K562 (cell line): ENCODE measurements around the gene PUM2. TPM values are rescaled to one million over a fixed set of nuclear protein-coding genes. Genes with fewer than 3 reads are reported as not detected.
A peak's percentile ranks its signal among the peaks of the same experiment; 100 is the strongest.

Experiments
- CC2D1A ChIP-seq: fragments of 450-650 bp; IDR thresholded peaks from 2 replicates; pipeline ENCODE4 v1.6.1; 2017; ENCODE audit warnings: mild to moderate bottlenecking
- CTBP1 ChIP-seq: fragments of 450-650 bp; IDR thresholded peaks from 2 replicates; pipeline ENCODE4 v1.6.1; 2016; ENCODE audit warnings: borderline replicate concordance
- DPF2 ChIP-seq: fragments of 450-650 bp; IDR thresholded peaks from 2 replicates; pipeline ENCODE4 v1.6.1; 2016
- FOXA3 ChIP-seq, 2 experiments: fragments of 450-650 bp in 1 of 2; sonication (generic) in 1 of 2; formaldehyde crosslinking; IDR thresholded peaks in 1 of 2; conservative IDR thresholded peaks in 1 of 2; 2 replicates each; pipeline versions ENCODE4 v1.4.0 to v1.8.0; 2020 to 2022; ENCODE audit warnings: mild to moderate bottlenecking in 2 of 2, missing genetic modification reagents in 1 of 2
- KDM4B ChIP-seq, 2 experiments: fragments of 450-650 bp in 1 of 2; sonication (generic) in 1 of 2; IDR thresholded peaks; 2 replicates each; pipeline ENCODE4 v1.6.1; 2016 to 2017; ENCODE audit warnings: borderline replicate concordance in 2 of 2, antibody characterized with exemption in 1 of 2, low read depth in 1 of 2, mild to moderate bottlenecking in 1 of 2
- MYBL2 ChIP-seq, 2 experiments: fragments of 450-650 bp in 1 of 2; sonication (generic) in 1 of 2; formaldehyde crosslinking in 1 of 2; IDR thresholded peaks; 2 replicates each; pipeline versions ENCODE4 v1.6.1 to v1.8.1; 2017 to 2022; ENCODE audit warnings: borderline replicate concordance in 1 of 2, inconsistent platforms in 1 of 2, low read depth in 1 of 2, mild to moderate bottlenecking in 1 of 2, missing genetic modification reagents in 1 of 2, moderate library complexity in 1 of 2
- PCBP2 ChIP-seq: fragments of 200-400 bp; formaldehyde crosslinking; IDR thresholded peaks from 2 replicates; pipeline ENCODE4 v1.6.1; 2018; ENCODE audit warnings: low read length, low read depth, mild to moderate bottlenecking, moderate library complexity; ENCODE audit not compliant: poor library complexity, severe bottlenecking
- PHTF2 ChIP-seq: fragments of 250-450 bp; sonication (Bioruptor Pico); IDR thresholded peaks from 2 replicates; pipeline ENCODE4 v1.5.0; 2021; ENCODE audit warnings: mild to moderate bottlenecking
- POLR2AphosphoS5 ChIP-seq: IDR thresholded peaks from 2 replicates; pipeline ENCODE4 v1.6.1; 2011; ENCODE audit warnings: mild to moderate bottlenecking, low read depth, low read length, moderate library complexity; ENCODE audit not compliant: control insufficient read depth, insufficient read depth
- POLR2G ChIP-seq: fragments of 200-400 bp; formaldehyde crosslinking; IDR thresholded peaks from 2 replicates; pipeline ENCODE4 v1.6.1; 2017; ENCODE audit warnings: low read depth, mild to moderate bottlenecking, antibody characterized with exemption, low read length, moderate library complexity
- SMAD1 ChIP-seq: fragments of 150-350 bp; IDR thresholded peaks from 2 replicates; pipeline ENCODE4 v1.6.1; 2014; ENCODE audit warnings: low read length, low read depth; ENCODE audit not compliant: partially characterized antibody
- SMARCE1 ChIP-seq: fragments of 450-650 bp; IDR thresholded peaks from 2 replicates; pipeline ENCODE4 v1.7.1; 2016; ENCODE audit warnings: mild to moderate bottlenecking
- SMC3 ChIP-seq: conservative IDR thresholded peaks from 2 replicates; pipeline ENCODE4 v1.6.1; 2011; ENCODE audit warnings: low read depth, low read length, improper control_type of control experiment; ENCODE audit not compliant: insufficient read depth
- TSC22D4 ChIP-seq: fragments of 450-650 bp; IDR thresholded peaks from 2 replicates; pipeline ENCODE4 v1.6.1; 2016; ENCODE audit warnings: missing genetic modification characterization, missing biosample characterization, control low read depth
- ZC3H4 ChIP-seq: sonication (generic); formaldehyde crosslinking; IDR thresholded peaks from 2 replicates; pipeline ENCODE4 v1.9.0; 2021; ENCODE audit warnings: missing genetic modification reagents, borderline replicate concordance
- ZNF274 ChIP-seq: IDR thresholded peaks from 2 replicates; pipeline ENCODE4 v1.6.1; 2011; ENCODE audit warnings: low read depth, mild to moderate bottlenecking, low read length, moderate library complexity, borderline replicate concordance
- ZNF280A ChIP-seq: fragments of 450-650 bp; IDR thresholded peaks from 2 replicates; pipeline ENCODE4 v1.6.1; 2018; ENCODE audit warnings: mild to moderate bottlenecking, low read depth; ENCODE audit not compliant: partially characterized antibody
- ZNF778 ChIP-seq: fragments of 450-650 bp; formaldehyde crosslinking; IDR thresholded peaks from 2 replicates; pipeline ENCODE4 v1.4.0; 2020; ENCODE audit warnings: mild to moderate bottlenecking, moderate library complexity
- polyA plus RNA-seq, 8 experiments: library from polyadenylated mRNA; depleted of rRNA in 4 of 8; stranded (reverse) in 5 of 8; unstranded in 3 of 8; fragments of >200 nt; fragmentation: Nextera tagmentation in 2 of 8; fragmentation: Illumina TruSeq in 1 of 8; extraction: Ambion mirVana in 2 of 8; extraction: Trizol in 1 of 8; gene quantifications; 2 replicates each; pipeline versions ENCODE4 v1.2.1 to v1.2.3, GENCODE V29; 2011 to 2014; ENCODE audit warnings: inconsistent platforms in 1 of 8, missing spikeins in 1 of 8
- total RNA-seq, 7 experiments: library from RNA; depleted of rRNA in 6 of 7; stranded (reverse); fragments of >200 nt in 6 of 7; fragmentation: Illumina TruSeq in 2 of 7; extraction: Trizol in 2 of 7; gene quantifications; 2 replicates each; pipeline versions ENCODE4 v1.2.1 to v1.2.3, GENCODE V29; 2011 to 2021; ENCODE audit warnings: low replicate concordance in 1 of 7
- TF ChIP-seq, protein P1 (sequence below): fragments of 200-800 bp; sonication (Bioruptor generic); IDR thresholded peaks from 2 replicates; pipeline ENCODE4 v1.6.1; 2016; ENCODE audit warnings: missing genetic modification characterization, missing compliant biosample characterization
- TF ChIP-seq, protein P2 (sequence below): sonication (generic); formaldehyde crosslinking; IDR thresholded peaks from 2 replicates; pipeline ENCODE4 v1.8.0; 2022; ENCODE audit warnings: mild to moderate bottlenecking, missing genetic modification reagents

PUM2 gene
- total and polyA plus RNA-seq, 9 of the 15 experiments (the other 6 are each of a cell fraction or from before 2014, with no cell fraction given) = 13.4 to 61.9 (median 28.3) TPM

DNA sequence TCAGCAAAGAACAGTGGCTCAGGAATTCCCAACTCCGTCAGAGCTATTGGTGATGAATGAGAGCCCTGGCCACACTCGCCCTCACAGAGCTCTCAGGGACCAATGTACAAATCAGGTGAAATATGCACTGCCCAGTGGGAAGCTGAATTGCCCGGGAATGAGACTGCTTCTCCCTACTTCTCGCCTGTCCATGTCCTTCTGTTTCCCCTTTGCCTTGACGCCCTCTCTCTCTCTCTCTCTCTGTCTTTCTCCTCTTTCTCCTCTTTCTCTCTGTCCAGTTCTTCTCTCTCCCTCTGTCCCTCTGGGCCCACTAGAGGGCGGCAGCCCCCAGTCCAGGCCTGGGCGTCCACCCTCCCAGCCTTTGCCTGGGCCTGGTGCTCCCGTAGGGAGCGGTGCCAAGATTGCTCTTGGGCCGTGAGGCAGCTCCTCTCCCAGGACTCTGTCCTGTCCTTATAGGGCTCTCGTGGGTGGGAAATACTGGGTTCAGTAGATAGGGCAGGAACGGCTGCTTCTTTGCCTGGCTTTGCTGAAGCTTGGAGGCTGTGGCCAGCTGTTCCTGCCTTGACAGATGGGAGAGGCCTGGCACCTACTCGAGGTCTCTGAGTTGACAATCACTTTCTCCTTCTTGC lies 28.4 kb upstream of the PUM2 start (continued):
- TF ChIP-seq, protein P1, sequence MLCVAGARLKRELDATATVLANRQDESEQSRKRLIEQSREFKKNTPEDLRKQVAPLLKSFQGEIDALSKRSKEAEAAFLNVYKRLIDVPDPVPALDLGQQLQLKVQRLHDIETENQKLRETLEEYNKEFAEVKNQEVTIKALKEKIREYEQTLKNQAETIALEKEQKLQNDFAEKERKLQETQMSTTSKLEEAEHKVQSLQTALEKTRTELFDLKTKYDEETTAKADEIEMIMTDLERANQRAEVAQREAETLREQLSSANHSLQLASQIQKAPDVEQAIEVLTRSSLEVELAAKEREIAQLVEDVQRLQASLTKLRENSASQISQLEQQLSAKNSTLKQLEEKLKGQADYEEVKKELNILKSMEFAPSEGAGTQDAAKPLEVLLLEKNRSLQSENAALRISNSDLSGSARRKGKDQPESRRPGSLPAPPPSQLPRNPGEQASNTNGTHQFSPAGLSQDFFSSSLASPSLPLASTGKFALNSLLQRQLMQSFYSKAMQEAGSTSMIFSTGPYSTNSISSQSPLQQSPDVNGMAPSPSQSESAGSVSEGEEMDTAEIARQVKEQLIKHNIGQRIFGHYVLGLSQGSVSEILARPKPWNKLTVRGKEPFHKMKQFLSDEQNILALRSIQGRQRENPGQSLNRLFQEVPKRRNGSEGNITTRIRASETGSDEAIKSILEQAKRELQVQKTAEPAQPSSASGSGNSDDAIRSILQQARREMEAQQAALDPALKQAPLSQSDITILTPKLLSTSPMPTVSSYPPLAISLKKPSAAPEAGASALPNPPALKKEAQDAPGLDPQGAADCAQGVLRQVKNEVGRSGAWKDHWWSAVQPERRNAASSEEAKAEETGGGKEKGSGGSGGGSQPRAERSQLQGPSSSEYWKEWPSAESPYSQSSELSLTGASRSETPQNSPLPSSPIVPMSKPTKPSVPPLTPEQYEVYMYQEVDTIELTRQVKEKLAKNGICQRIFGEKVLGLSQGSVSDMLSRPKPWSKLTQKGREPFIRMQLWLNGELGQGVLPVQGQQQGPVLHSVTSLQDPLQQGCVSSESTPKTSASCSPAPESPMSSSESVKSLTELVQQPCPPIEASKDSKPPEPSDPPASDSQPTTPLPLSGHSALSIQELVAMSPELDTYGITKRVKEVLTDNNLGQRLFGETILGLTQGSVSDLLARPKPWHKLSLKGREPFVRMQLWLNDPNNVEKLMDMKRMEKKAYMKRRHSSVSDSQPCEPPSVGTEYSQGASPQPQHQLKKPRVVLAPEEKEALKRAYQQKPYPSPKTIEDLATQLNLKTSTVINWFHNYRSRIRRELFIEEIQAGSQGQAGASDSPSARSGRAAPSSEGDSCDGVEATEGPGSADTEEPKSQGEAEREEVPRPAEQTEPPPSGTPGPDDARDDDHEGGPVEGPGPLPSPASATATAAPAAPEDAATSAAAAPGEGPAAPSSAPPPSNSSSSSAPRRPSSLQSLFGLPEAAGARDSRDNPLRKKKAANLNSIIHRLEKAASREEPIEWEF (CRISPR knock-in tag) = no peak
- TF ChIP-seq SMARCE1 (0 out of 2 replicates have a peak, but pooled peaks have one; percentile 26), ZNF280A (no peak), ZNF274 (no peak), SMAD1 (no peak), CC2D1A (peak; percentile 58; the same call in 1 of the 2 replicates), ZC3H4 (no peak), KDM4B (IDR thresholded peaks at IDR 0.05; ENCODE audit: borderline replicate concordance in 2 of 2, low read depth in 1 of 2) (no peak), POLR2AphosphoS5 (no peak), ZNF778 (CRISPR knock-in tag) (no peak), DPF2 (no peak), POLR2G (no peak), FOXA3 (CRISPR knock-in tag; conservative IDR thresholded peaks at IDR 0.05 in 1 of 2, IDR thresholded peaks at IDR 0.05 in 1 of 2) (no peak), MYBL2 (IDR thresholded peaks at IDR 0.05; ENCODE audit: low read depth) (no peak), MYBL2 (CRISPR knock-in tag; IDR thresholded peaks at IDR 0.05; ENCODE audit: borderline replicate concordance) (no peak), PHTF2 (no peak), TSC22D4 (tag) (no peak), CTBP1 (peak; percentile 48; the same call in 1 of the 2 replicates), SMC3 (peak; percentile 53), PCBP2 (no peak)
- TF ChIP-seq, protein P2, sequence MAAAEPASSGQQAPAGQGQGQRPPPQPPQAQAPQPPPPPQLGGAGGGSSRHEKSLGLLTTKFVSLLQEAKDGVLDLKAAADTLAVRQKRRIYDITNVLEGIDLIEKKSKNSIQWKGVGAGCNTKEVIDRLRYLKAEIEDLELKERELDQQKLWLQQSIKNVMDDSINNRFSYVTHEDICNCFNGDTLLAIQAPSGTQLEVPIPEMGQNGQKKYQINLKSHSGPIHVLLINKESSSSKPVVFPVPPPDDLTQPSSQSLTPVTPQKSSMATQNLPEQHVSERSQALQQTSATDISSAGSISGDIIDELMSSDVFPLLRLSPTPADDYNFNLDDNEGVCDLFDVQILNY (CRISPR knock-in tag) = no peak
